SK-N-SH treated with all-trans-retinoic acid at 6 μM for 48 hours (cell line): ENCODE measurements around the gene DPEP2.

Experiments
- ATAC-seq: fragments of 200-7000 bp; cut with Tn5 transposase; 3 replicates; pipeline ENCODE4 v1.9.1; 2020; ENCODE audit warnings: mild to moderate bottlenecking, moderate library complexity
- ARNTL ChIP-seq: fragments of 450-650 bp; formaldehyde crosslinking; IDR thresholded peaks from 2 replicates; pipeline ENCODE4 v1.5.0; 2020; ENCODE audit warnings: low read depth, mild to moderate bottlenecking, moderate library complexity, borderline replicate concordance
- BACH2 ChIP-seq: fragments of 250-450 bp; sonication (Bioruptor Pico); IDR thresholded peaks from 2 replicates; pipeline ENCODE4 v1.9.0; 2021; ENCODE audit warnings: mild to moderate bottlenecking, borderline replicate concordance
- CSDC2 ChIP-seq: fragments of 250-450 bp; sonication (Bioruptor Pico); IDR thresholded peaks from 2 replicates; pipeline ENCODE4 v1.5.0; 2020; ENCODE audit warnings: mild to moderate bottlenecking, moderate library complexity
- ESRRG ChIP-seq: fragments of 250-450 bp; sonication (Bioruptor Pico); IDR thresholded peaks from 2 replicates; pipeline ENCODE4 v1.6.1; 2021; ENCODE audit warnings: mild to moderate bottlenecking
- GLIS3 ChIP-seq: fragments of 250-450 bp; sonication (Bioruptor Pico); IDR thresholded peaks from 2 replicates; pipeline ENCODE4 v1.5.0; 2020; ENCODE audit warnings: mild to moderate bottlenecking, moderate library complexity
- ISL1 ChIP-seq: fragments of 250-450 bp; sonication (Bioruptor Pico); IDR thresholded peaks from 2 replicates; pipeline ENCODE4 v2.1.2; 2022; ENCODE audit warnings: mild to moderate bottlenecking, moderate library complexity
- OSR1 ChIP-seq: fragments of 250-450 bp; sonication (Bioruptor Pico); IDR thresholded peaks from 2 replicates; pipeline ENCODE4 v1.8.0; 2022; ENCODE audit warnings: moderate library complexity, mild to moderate bottlenecking, inconsistent platforms
- PPARA ChIP-seq: fragments of 250-450 bp; sonication (Bioruptor Pico); IDR thresholded peaks from 2 replicates; pipeline ENCODE4 v1.5.0; 2020; ENCODE audit warnings: mild to moderate bottlenecking, borderline replicate concordance
- RARB ChIP-seq: fragments of 250-450 bp; sonication (Bioruptor Pico); IDR thresholded peaks from 2 replicates; pipeline ENCODE4 v1.8.0; 2021; ENCODE audit warnings: mild to moderate bottlenecking, moderate library complexity
- SNAI2 ChIP-seq: fragments of 250-450 bp; sonication (Bioruptor Pico); IDR thresholded peaks from 2 replicates; pipeline ENCODE4 v1.5.0; 2020; ENCODE audit warnings: mild to moderate bottlenecking, moderate library complexity
- TOX ChIP-seq: fragments of 250-450 bp; sonication (Bioruptor Pico); IDR thresholded peaks from 2 replicates; pipeline ENCODE4 v1.8.0; 2021; ENCODE audit warnings: mild to moderate bottlenecking, moderate library complexity, borderline replicate concordance
- ZC3H10 ChIP-seq: fragments of 250-450 bp; sonication (Bioruptor Pico); IDR thresholded peaks from 2 replicates; pipeline ENCODE4 v1.5.1; 2021; ENCODE audit warnings: mild to moderate bottlenecking, moderate library complexity
- ZFP3 ChIP-seq: fragments of 250-450 bp; sonication (Bioruptor Pico); IDR thresholded peaks from 2 replicates; pipeline ENCODE4 v1.5.0; 2020; ENCODE audit warnings: mild to moderate bottlenecking, moderate library complexity
- ZFP30 ChIP-seq: fragments of 450-650 bp; formaldehyde crosslinking; IDR thresholded peaks from 2 replicates; pipeline ENCODE4 v1.5.0; 2022; ENCODE audit warnings: mild to moderate bottlenecking, moderate library complexity
- ZNF565 ChIP-seq: fragments of 450-650 bp; formaldehyde crosslinking; conservative IDR thresholded peaks from 2 replicates; pipeline ENCODE4 v1.5.0; 2020; ENCODE audit warnings: low read depth, mild to moderate bottlenecking, moderate library complexity
- ZNF70 ChIP-seq: fragments of 450-650 bp; formaldehyde crosslinking; IDR thresholded peaks from 2 replicates; pipeline ENCODE4 v1.5.0; 2020; ENCODE audit warnings: mild to moderate bottlenecking, moderate library complexity
- TF ChIP-seq, protein P1 (sequence below): fragments of 250-450 bp; sonication (Bioruptor Pico); IDR thresholded peaks from 2 replicates; pipeline ENCODE4 v1.5.1; 2021; ENCODE audit warnings: mild to moderate bottlenecking, moderate library complexity
- TF ChIP-seq, protein P2 (sequence below): fragments of 250-450 bp; sonication (Bioruptor Pico); IDR thresholded peaks from 2 replicates; pipeline ENCODE4 v1.8.0; 2020; ENCODE audit warnings: mild to moderate bottlenecking, moderate library complexity, borderline replicate concordance
- TF ChIP-seq, protein P3 (sequence below): fragments of 250-450 bp; sonication (Bioruptor Pico); IDR thresholded peaks from 2 replicates; pipeline ENCODE4 v1.5.0; 2020; ENCODE audit warnings: mild to moderate bottlenecking, moderate library complexity
- TF ChIP-seq, protein P4 (sequence below): fragments of 250-450 bp; sonication (Bioruptor Pico); IDR thresholded peaks from 2 replicates; pipeline ENCODE4 v1.8.0; 2021; ENCODE audit warnings: low read depth, mild to moderate bottlenecking, moderate library complexity, borderline replicate concordance
- TF ChIP-seq, protein P5 (sequence below): fragments of 250-450 bp; sonication (Bioruptor Pico); IDR thresholded peaks from 2 replicates; pipeline ENCODE4 v1.5.1; 2020; ENCODE audit warnings: low read depth, mild to moderate bottlenecking, moderate library complexity

Gene DPEP2

DNA sequence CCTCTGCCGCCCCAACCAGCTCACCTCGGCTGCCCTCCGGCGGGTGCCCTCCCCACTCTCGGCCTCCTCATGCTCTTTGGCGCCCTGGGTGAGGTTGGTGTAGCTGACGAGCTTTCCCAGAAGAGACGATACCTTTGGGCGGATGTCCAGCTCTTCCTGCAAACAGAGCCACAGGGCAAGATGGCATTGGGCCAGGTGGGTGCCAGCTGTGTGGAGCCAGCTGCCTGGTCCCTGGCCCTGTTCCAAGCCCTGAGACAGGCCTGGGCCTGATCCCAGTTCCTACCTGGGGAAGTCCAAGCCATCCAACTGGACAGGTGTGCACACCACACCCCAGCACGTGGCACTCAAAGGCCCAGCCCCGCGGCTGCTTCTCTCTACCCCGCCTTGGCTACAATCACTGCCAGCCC is 37.7 kb downstream of the DPEP2 start:
- TF ChIP-seq GLIS3 (CRISPR knock-in tag) (no peak), RARB (no peak), SNAI2 (CRISPR knock-in tag) (no peak), ESRRG (CRISPR knock-in tag) (no peak), ARNTL (CRISPR knock-in tag) (no peak), PPARA (CRISPR knock-in tag) (no peak), ZNF70 (no peak), ZFP3 (no peak), BACH2 (CRISPR knock-in tag) (no peak)
- TF ChIP-seq, protein P1, sequence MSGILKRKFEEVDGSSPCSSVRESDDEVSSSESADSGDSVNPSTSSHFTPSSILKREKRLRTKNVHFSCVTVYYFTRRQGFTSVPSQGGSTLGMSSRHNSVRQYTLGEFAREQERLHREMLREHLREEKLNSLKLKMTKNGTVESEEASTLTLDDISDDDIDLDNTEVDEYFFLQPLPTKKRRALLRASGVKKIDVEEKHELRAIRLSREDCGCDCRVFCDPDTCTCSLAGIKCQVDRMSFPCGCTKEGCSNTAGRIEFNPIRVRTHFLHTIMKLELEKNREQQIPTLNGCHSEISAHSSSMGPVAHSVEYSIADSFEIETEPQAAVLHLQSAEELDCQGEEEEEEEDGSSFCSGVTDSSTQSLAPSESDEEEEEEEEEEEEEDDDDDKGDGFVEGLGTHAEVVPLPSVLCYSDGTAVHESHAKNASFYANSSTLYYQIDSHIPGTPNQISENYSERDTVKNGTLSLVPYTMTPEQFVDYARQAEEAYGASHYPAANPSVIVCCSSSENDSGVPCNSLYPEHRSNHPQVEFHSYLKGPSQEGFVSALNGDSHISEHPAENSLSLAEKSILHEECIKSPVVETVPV (CRISPR knock-in tag), result no peak
- TF ChIP-seq, protein P2, sequence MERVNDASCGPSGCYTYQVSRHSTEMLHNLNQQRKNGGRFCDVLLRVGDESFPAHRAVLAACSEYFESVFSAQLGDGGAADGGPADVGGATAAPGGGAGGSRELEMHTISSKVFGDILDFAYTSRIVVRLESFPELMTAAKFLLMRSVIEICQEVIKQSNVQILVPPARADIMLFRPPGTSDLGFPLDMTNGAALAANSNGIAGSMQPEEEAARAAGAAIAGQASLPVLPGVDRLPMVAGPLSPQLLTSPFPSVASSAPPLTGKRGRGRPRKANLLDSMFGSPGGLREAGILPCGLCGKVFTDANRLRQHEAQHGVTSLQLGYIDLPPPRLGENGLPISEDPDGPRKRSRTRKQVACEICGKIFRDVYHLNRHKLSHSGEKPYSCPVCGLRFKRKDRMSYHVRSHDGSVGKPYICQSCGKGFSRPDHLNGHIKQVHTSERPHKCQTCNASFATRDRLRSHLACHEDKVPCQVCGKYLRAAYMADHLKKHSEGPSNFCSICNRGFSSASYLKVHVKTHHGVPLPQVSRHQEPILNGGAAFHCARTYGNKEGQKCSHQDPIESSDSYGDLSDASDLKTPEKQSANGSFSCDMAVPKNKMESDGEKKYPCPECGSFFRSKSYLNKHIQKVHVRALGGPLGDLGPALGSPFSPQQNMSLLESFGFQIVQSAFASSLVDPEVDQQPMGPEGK (CRISPR knock-in tag), result no peak
- TF ChIP-seq, protein P3, sequence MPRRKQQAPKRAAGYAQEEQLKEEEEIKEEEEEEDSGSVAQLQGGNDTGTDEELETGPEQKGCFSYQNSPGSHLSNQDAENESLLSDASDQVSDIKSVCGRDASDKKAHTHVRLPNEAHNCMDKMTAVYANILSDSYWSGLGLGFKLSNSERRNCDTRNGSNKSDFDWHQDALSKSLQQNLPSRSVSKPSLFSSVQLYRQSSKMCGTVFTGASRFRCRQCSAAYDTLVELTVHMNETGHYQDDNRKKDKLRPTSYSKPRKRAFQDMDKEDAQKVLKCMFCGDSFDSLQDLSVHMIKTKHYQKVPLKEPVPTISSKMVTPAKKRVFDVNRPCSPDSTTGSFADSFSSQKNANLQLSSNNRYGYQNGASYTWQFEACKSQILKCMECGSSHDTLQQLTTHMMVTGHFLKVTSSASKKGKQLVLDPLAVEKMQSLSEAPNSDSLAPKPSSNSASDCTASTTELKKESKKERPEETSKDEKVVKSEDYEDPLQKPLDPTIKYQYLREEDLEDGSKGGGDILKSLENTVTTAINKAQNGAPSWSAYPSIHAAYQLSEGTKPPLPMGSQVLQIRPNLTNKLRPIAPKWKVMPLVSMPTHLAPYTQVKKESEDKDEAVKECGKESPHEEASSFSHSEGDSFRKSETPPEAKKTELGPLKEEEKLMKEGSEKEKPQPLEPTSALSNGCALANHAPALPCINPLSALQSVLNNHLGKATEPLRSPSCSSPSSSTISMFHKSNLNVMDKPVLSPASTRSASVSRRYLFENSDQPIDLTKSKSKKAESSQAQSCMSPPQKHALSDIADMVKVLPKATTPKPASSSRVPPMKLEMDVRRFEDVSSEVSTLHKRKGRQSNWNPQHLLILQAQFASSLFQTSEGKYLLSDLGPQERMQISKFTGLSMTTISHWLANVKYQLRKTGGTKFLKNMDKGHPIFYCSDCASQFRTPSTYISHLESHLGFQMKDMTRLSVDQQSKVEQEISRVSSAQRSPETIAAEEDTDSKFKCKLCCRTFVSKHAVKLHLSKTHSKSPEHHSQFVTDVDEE (CRISPR knock-in tag), result no peak
- ATAC-seq, result no peak

DNA sequence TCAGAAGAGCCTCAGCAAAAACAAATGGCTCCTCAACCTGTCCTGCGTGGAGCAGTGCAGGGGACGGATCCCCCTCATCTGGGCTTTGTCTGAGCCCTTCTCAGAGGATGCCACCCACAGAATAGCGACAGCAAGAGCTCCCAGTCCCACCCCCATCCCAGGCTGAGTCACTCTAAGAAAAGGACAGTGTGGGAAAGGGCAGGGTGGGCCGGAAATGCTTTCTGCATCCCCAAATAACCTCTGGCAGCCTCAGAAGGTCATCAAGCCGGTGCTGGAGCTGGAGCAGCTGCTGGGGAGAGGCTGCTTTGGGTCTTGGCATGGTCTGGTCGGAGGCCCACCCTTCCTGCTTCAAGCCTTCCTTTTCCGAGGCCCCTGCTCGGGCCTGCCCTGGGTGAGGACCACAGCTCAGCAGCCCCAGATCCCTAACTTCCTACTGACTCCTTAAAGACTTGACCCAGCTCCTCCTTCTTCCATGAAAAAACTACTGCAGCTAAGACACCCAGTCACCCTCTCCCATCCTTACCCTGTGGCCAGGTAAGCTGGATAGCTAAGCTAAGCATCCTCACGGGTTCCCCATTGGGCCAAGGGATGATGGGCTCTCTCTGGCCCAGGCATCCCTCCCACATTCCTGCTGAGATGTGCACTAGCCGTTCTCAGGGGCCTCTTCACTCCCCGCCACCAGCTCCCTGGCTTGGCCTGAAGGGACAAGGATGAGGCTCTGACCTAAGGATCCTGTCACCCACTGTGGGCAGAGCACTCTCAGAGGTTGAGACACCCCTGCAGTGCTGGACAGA is 39.6 kb downstream of the DPEP2 start:
- peak; percentile 18; the same call in 2 of the 3 replicates for ATAC-seq
- TF ChIP-seq TOX (CRISPR knock-in tag), result no peak

DNA sequence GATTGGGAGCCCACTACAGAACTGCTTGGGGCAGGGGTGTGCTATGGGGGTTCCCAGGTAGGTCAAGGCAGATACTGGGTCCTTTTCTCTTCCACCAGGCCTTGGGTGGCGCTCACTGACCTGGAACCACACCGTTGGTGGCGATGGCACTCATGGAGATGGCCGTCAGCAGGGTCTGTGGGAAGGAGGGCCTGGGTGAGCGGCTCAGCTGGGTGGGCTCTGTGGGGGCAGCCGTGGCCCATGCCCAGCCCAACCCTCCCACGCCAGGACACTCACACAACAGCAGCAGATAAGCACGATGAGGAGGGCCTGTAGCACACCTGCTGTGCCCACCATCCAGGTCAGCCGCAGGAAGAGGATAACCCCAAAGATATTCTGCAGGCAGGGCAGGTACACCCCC is 41.7 kb downstream of the DPEP2 start:
- TF ChIP-seq ZFP30 (CRISPR knock-in tag) (no peak), ESRRG (CRISPR knock-in tag) (no peak), OSR1 (CRISPR knock-in tag) (no peak), SNAI2 (CRISPR knock-in tag) (no peak), ISL1 (CRISPR knock-in tag) (no peak), ZNF565 (CRISPR knock-in tag) (no peak), ZFP3 (no peak), RARB (no peak), ARNTL (CRISPR knock-in tag) (no peak), GLIS3 (CRISPR knock-in tag) (no peak), TOX (CRISPR knock-in tag) (no peak), ZC3H10 (CRISPR knock-in tag) (no peak), PPARA (CRISPR knock-in tag) (no peak), CSDC2 (CRISPR knock-in tag) (no peak)
- TF ChIP-seq, protein P1 (CRISPR knock-in tag), result no peak
- TF ChIP-seq, protein P4, sequence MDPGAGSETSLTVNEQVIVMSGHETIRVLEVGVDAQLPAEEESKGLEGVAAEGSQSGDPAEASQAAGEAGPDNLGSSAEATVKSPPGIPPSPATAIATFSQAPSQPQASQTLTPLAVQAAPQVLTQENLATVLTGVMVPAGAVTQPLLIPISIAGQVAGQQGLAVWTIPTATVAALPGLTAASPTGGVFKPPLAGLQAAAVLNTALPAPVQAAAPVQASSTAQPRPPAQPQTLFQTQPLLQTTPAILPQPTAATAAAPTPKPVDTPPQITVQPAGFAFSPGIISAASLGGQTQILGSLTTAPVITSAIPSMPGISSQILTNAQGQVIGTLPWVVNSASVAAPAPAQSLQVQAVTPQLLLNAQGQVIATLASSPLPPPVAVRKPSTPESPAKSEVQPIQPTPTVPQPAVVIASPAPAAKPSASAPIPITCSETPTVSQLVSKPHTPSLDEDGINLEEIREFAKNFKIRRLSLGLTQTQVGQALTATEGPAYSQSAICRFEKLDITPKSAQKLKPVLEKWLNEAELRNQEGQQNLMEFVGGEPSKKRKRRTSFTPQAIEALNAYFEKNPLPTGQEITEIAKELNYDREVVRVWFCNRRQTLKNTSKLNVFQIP (CRISPR knock-in tag), result no peak
- TF ChIP-seq, protein P2 (CRISPR knock-in tag), result no peak
- TF ChIP-seq, protein P5, sequence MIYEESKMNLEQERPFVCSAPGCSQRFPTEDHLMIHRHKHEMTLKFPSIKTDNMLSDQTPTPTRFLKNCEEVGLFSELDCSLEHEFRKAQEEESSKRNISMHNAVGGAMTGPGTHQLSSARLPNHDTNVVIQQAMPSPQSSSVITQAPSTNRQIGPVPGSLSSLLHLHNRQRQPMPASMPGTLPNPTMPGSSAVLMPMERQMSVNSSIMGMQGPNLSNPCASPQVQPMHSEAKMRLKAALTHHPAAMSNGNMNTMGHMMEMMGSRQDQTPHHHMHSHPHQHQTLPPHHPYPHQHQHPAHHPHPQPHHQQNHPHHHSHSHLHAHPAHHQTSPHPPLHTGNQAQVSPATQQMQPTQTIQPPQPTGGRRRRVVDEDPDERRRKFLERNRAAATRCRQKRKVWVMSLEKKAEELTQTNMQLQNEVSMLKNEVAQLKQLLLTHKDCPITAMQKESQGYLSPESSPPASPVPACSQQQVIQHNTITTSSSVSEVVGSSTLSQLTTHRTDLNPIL (CRISPR knock-in tag), result no peak
- ATAC-seq, result no peak
